Measurements from ENCODE around the gene INSRR. TPM values are rescaled to one million over a fixed set of nuclear protein-coding genes. Genes with fewer than 3 reads are reported as not detected.

The INSRR gene
- total RNA-seq, 1 donor from 2014 or later, result 0.52 TPM

GRCh38 chr1:156876281-156876680 lies 17.4 kb upstream of the INSRR start:
- H3K4me1 ChIP-seq (ENCODE audit: control insufficient read depth in 3 of 3, insufficient read depth in 3 of 3, low read length in 3 of 3), result no peaks in the 10 kb centered on the region
- no peak overlapping the region for H3K9ac ChIP-seq (ENCODE audit: low read depth in 1 of 3, low read length in 3 of 3)
- no peak overlapping the region for H3K4me3 ChIP-seq (ENCODE audit: low read length in 3 of 3)
- H3K27me3 ChIP-seq (ENCODE audit: control insufficient read depth in 3 of 3, insufficient read depth in 3 of 3, low read length in 3 of 3), result peaks cover 6 to 36% (median 26%) of the 10 kb centered on the region in 3 donors
- no peaks in the 10 kb centered on the region for H3K36me3 ChIP-seq (ENCODE audit: control insufficient read depth in 3 of 3, insufficient read depth in 3 of 3, low read length in 3 of 3)
- H3K27ac ChIP-seq (ENCODE audit: low read depth, low read length), result no peak overlapping the region
- no peaks in the 10 kb centered on the region for H3K9me3 ChIP-seq (ENCODE audit: control insufficient read depth in 3 of 3, low read length in 3 of 3)

GRCh38 chr1:156875341-156875615 lies 16.4 kb upstream of the INSRR start:
- peaks cover 6 to 34% (median 23%) of the 10 kb centered on the region in 3 donors for H3K27me3 ChIP-seq (ENCODE audit: control insufficient read depth in 3 of 3, insufficient read depth in 3 of 3, low read length in 3 of 3)
- no peak overlapping the region for H3K27ac ChIP-seq (ENCODE audit: low read depth, low read length)
- no peaks in the 10 kb centered on the region for H3K9me3 ChIP-seq (ENCODE audit: control insufficient read depth in 3 of 3, low read length in 3 of 3)
- no peaks in the 10 kb centered on the region for H3K36me3 ChIP-seq (ENCODE audit: control insufficient read depth in 3 of 3, insufficient read depth in 3 of 3, low read length in 3 of 3)
- H3K9ac ChIP-seq (ENCODE audit: low read depth in 1 of 3, low read length in 3 of 3), result no peak overlapping the region
- H3K4me3 ChIP-seq (ENCODE audit: low read length in 3 of 3), result no peak overlapping the region
- H3K4me1 ChIP-seq (ENCODE audit: control insufficient read depth in 3 of 3, insufficient read depth in 3 of 3, low read length in 3 of 3), result no peaks in the 10 kb centered on the region

GRCh38 chr1:156874572-156875340 lies 15.8 kb upstream of the INSRR start:
- H3K27ac ChIP-seq (ENCODE audit: low read depth, low read length), result no peak overlapping the region
- no peaks in the 10 kb centered on the region for H3K36me3 ChIP-seq (ENCODE audit: control insufficient read depth in 3 of 3, insufficient read depth in 3 of 3, low read length in 3 of 3)
- H3K9ac ChIP-seq (ENCODE audit: low read depth in 1 of 3, low read length in 3 of 3), result no peak overlapping the region
- H3K27me3 ChIP-seq (ENCODE audit: control insufficient read depth in 3 of 3, insufficient read depth in 3 of 3, low read length in 3 of 3), result peaks cover 6 to 30% (median 18%) of the 10 kb centered on the region in 3 donors
- H3K9me3 ChIP-seq (ENCODE audit: control insufficient read depth in 3 of 3, low read length in 3 of 3), result no peaks in the 10 kb centered on the region
- no peaks in the 10 kb centered on the region for H3K4me1 ChIP-seq (ENCODE audit: control insufficient read depth in 3 of 3, insufficient read depth in 3 of 3, low read length in 3 of 3)
- no peak overlapping the region for H3K4me3 ChIP-seq (ENCODE audit: low read length in 3 of 3)

GRCh38 chr1:156874142-156874541 lies 15.2 kb upstream of the INSRR start:
- Histone ChIP-seq H3K9me3 (ENCODE audit: control insufficient read depth in 3 of 3, low read length in 3 of 3) (no peaks in the 10 kb centered on the region), H3K4me3 (ENCODE audit: low read length in 3 of 3) (no peak overlapping the region), H3K27me3 (ENCODE audit: control insufficient read depth in 3 of 3, insufficient read depth in 3 of 3, low read length in 3 of 3) (peaks cover 6 to 30% (median 16%) of the 10 kb centered on the region in 3 donors), H3K36me3 (ENCODE audit: control insufficient read depth in 3 of 3, insufficient read depth in 3 of 3, low read length in 3 of 3) (no peaks in the 10 kb centered on the region), H3K9ac (ENCODE audit: low read depth in 1 of 3, low read length in 3 of 3) (no peak overlapping the region), H3K27ac (ENCODE audit: low read depth, low read length) (no peak overlapping the region), H3K4me1 (ENCODE audit: control insufficient read depth in 3 of 3, insufficient read depth in 3 of 3, low read length in 3 of 3) (no peaks in the 10 kb centered on the region)

- H3K27ac ChIP-seq (ENCODE audit: low read depth, low read length), result no peak overlapping the region
- H3K36me3 ChIP-seq (ENCODE audit: control insufficient read depth in 3 of 3, insufficient read depth in 3 of 3, low read length in 3 of 3), result no peaks in the 10 kb centered on the region
- H3K9ac ChIP-seq (ENCODE audit: low read depth in 1 of 3, low read length in 3 of 3), result no peak overlapping the region
- no peaks in the 10 kb centered on the region for H3K9me3 ChIP-seq (ENCODE audit: control insufficient read depth in 3 of 3, low read length in 3 of 3)
- H3K27me3 ChIP-seq (ENCODE audit: control insufficient read depth in 3 of 3, insufficient read depth in 3 of 3, low read length in 3 of 3), result peaks cover 6 to 30% (median 13%) of the 10 kb centered on the region in 3 donors
- no peaks in the 10 kb centered on the region for H3K4me1 ChIP-seq (ENCODE audit: control insufficient read depth in 3 of 3, insufficient read depth in 3 of 3, low read length in 3 of 3)
- no peak overlapping the region for H3K4me3 ChIP-seq (ENCODE audit: low read length in 3 of 3)
These were observed 14.7 kb upstream of the INSRR start for GRCh38 chr1:156873659-156874058.

- H3K9ac ChIP-seq (ENCODE audit: low read depth in 1 of 3, low read length in 3 of 3), result no peak overlapping the region
- no peak overlapping the region for H3K4me3 ChIP-seq (ENCODE audit: low read length in 3 of 3)
- peaks cover 0 to 25% (median 22%) of the 10 kb centered on the region in 3 donors for H3K27me3 ChIP-seq (ENCODE audit: control insufficient read depth in 3 of 3, insufficient read depth in 3 of 3, low read length in 3 of 3)
- H3K4me1 ChIP-seq (ENCODE audit: control insufficient read depth in 3 of 3, insufficient read depth in 3 of 3, low read length in 3 of 3), result no peaks in the 10 kb centered on the region
- no peaks in the 10 kb centered on the region for H3K36me3 ChIP-seq (ENCODE audit: control insufficient read depth in 3 of 3, insufficient read depth in 3 of 3, low read length in 3 of 3)
- no peaks in the 10 kb centered on the region for H3K9me3 ChIP-seq (ENCODE audit: control insufficient read depth in 3 of 3, low read length in 3 of 3)
- H3K27ac ChIP-seq (ENCODE audit: low read depth, low read length), result no peak overlapping the region
These were observed 10.5 kb upstream of the INSRR start for GRCh38 chr1:156869455-156869854.

- H3K4me3 ChIP-seq (ENCODE audit: low read length in 3 of 3), result no peak overlapping the region
- no peaks in the 10 kb centered on the region for H3K4me1 ChIP-seq (ENCODE audit: control insufficient read depth in 3 of 3, insufficient read depth in 3 of 3, low read length in 3 of 3)
- H3K36me3 ChIP-seq (ENCODE audit: control insufficient read depth in 3 of 3, insufficient read depth in 3 of 3, low read length in 3 of 3), result no peaks in the 10 kb centered on the region
- no peak overlapping the region for H3K27ac ChIP-seq (ENCODE audit: low read depth, low read length)
- peaks cover 9 to 30% (median 18%) of the 10 kb centered on the region in 3 donors for H3K27me3 ChIP-seq (ENCODE audit: control insufficient read depth in 3 of 3, insufficient read depth in 3 of 3, low read length in 3 of 3)
- no peak overlapping the region for H3K9ac ChIP-seq (ENCODE audit: low read depth in 1 of 3, low read length in 3 of 3)
- H3K9me3 ChIP-seq (ENCODE audit: control insufficient read depth in 3 of 3, low read length in 3 of 3), result no peaks in the 10 kb centered on the region
These were observed 9.4 kb upstream of the INSRR start for GRCh38 chr1:156868341-156868740.

GRCh38 chr1:156866249-156866909 lies 7.5 kb upstream of the INSRR start:
- Histone ChIP-seq H3K27me3 (ENCODE audit: control insufficient read depth in 3 of 3, insufficient read depth in 3 of 3, low read length in 3 of 3) (peaks cover 25 to 49% (median 38%) of the 10 kb centered on the region in 3 donors), H3K4me1 (ENCODE audit: control insufficient read depth in 3 of 3, insufficient read depth in 3 of 3, low read length in 3 of 3) (no peaks in the 10 kb centered on the region), H3K9ac (ENCODE audit: low read depth in 1 of 3, low read length in 3 of 3) (no peak overlapping the region), H3K36me3 (ENCODE audit: control insufficient read depth in 3 of 3, insufficient read depth in 3 of 3, low read length in 3 of 3) (no peaks in the 10 kb centered on the region), H3K4me3 (ENCODE audit: low read length in 3 of 3) (no peak overlapping the region), H3K27ac (ENCODE audit: low read depth, low read length) (no peak overlapping the region), H3K9me3 (ENCODE audit: control insufficient read depth in 3 of 3, low read length in 3 of 3) (no peaks in the 10 kb centered on the region)

- no peak overlapping the region for H3K4me3 ChIP-seq (ENCODE audit: low read length in 3 of 3)
- no peak overlapping the region for H3K27ac ChIP-seq (ENCODE audit: low read depth, low read length)
- no peaks in the 10 kb centered on the region for H3K4me1 ChIP-seq (ENCODE audit: control insufficient read depth in 3 of 3, insufficient read depth in 3 of 3, low read length in 3 of 3)
- no peaks in the 10 kb centered on the region for H3K36me3 ChIP-seq (ENCODE audit: control insufficient read depth in 3 of 3, insufficient read depth in 3 of 3, low read length in 3 of 3)
- H3K9me3 ChIP-seq (ENCODE audit: control insufficient read depth in 3 of 3, low read length in 3 of 3), result no peaks in the 10 kb centered on the region
- no peak overlapping the region for H3K9ac ChIP-seq (ENCODE audit: low read depth in 1 of 3, low read length in 3 of 3)
- peaks cover 31 to 54% (median 43%) of the 10 kb centered on the region in 3 donors for H3K27me3 ChIP-seq (ENCODE audit: control insufficient read depth in 3 of 3, insufficient read depth in 3 of 3, low read length in 3 of 3)
These were observed 6.9 kb upstream of the INSRR start for GRCh38 chr1:156865865-156866248.

- H3K4me3 ChIP-seq (ENCODE audit: low read length in 3 of 3), result no peak overlapping the region
- no peaks in the 10 kb centered on the region for H3K9me3 ChIP-seq (ENCODE audit: control insufficient read depth in 3 of 3, low read length in 3 of 3)
- no peaks in the 10 kb centered on the region for H3K36me3 ChIP-seq (ENCODE audit: control insufficient read depth in 3 of 3, insufficient read depth in 3 of 3, low read length in 3 of 3)
- no peak overlapping the region for H3K9ac ChIP-seq (ENCODE audit: low read depth in 1 of 3, low read length in 3 of 3)
- H3K27me3 ChIP-seq (ENCODE audit: control insufficient read depth in 3 of 3, insufficient read depth in 3 of 3, low read length in 3 of 3), result peaks cover 35 to 59% (median 47%) of the 10 kb centered on the region in 3 donors
- peaks cover 2% of the 10 kb centered on the region in 3 donors for H3K4me1 ChIP-seq (ENCODE audit: control insufficient read depth in 3 of 3, insufficient read depth in 3 of 3, low read length in 3 of 3)
- no peak overlapping the region for H3K27ac ChIP-seq (ENCODE audit: low read depth, low read length)
These were observed 6.3 kb upstream of the INSRR start for GRCh38 chr1:156865258-156865657.

Data from skeletal muscle tissue (tissue), 4 donors.